HEK293 (cell line): ENCODE results near the gene CAMK2D.

ENCODE experiments used
- CTCF ChIP-seq: fragments of 450-650 bp; formaldehyde crosslinking; IDR thresholded peaks from 2 replicates; pipeline ENCODE4 v1.5.1; 2016; ENCODE audit warnings: missing biosample characterization, missing genetic modification characterization
- ZNF10 ChIP-seq: fragments of 450-650 bp; formaldehyde crosslinking; IDR thresholded peaks from 2 replicates; pipeline ENCODE4 v1.5.1; 2017; ENCODE audit warnings: missing biosample characterization, missing genetic modification characterization
- ZNF16 ChIP-seq: fragments of 450-650 bp; formaldehyde crosslinking; IDR thresholded peaks from 2 replicates; pipeline ENCODE4 v1.5.1; 2016; ENCODE audit warnings: low read depth, missing biosample characterization, missing genetic modification characterization
- ZNF514 ChIP-seq: fragments of 450-650 bp; formaldehyde crosslinking; IDR thresholded peaks from 2 replicates; pipeline ENCODE4 v1.5.1; 2016; ENCODE audit warnings: missing biosample characterization, missing genetic modification characterization
- ZNF626 ChIP-seq: fragments of 450-650 bp; sonication (Bioruptor Pico); formaldehyde crosslinking; IDR thresholded peaks from 2 replicates; pipeline ENCODE4 v1.5.1; 2018; ENCODE audit warnings: missing biosample characterization, missing genetic modification characterization, inconsistent platforms
- ZNF747 ChIP-seq: fragments of 450-650 bp; formaldehyde crosslinking; IDR thresholded peaks from 2 replicates; pipeline ENCODE4 v1.5.1; 2016; ENCODE audit warnings: missing biosample characterization, missing genetic modification characterization

DNA sequence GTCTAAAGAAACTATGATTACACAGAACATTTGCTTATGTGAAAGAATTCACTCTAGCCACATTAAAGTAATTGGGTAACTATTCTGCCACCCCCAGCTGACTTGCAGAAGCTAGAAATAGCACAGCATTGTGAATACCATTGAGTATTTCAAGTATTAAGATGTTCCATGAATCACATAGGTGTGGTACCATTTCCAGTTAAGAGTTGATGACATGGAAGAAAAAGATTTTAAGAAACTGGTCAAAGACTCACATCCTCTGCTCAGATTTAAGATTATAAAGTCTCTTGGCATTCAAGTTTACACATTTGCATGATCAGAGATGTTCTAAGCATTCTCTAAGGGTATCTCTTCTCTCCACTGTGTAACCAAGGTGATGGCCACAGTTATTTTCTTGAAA is 287.5 kb downstream of the CAMK2D start:
- TF ChIP-seq ZNF514 (no peak), ZNF747 (no peak), ZNF10 (no peak), ZNF16 (tag by site-specific recombination) (no peak), CTCF (tag by site-specific recombination) (no peak), ZNF626 (tag by site-specific recombination) (no peak)
